Esophagus muscularis mucosa (tissue), 3 donors: ENCODE results near the gene NREP.

Experiments
- POLR2A ChIP-seq: fragments of 450-650 bp; IDR thresholded peaks from one replicate; pipeline ENCODE4 v1.6.1; 2017; ENCODE audit warnings: antibody characterized with exemption, moderate library complexity, mild to moderate bottlenecking, low read depth
- POLR2AphosphoS5 ChIP-seq, 2 donors: sonication (generic); formaldehyde crosslinking; IDR thresholded peaks; one replicate each; pipeline ENCODE4 v1.6.1; 2017; ENCODE audit warnings: antibody characterized with exemption in 2 of 2
- TF ChIP-seq, protein P1 (sequence below), 3 experiments: fragments of 200-600 bp in 2 of 3; fragments of 450-650 bp in 1 of 3; sonication (generic) in 2 of 3; IDR thresholded peaks; one replicate each; pipeline ENCODE4 v1.5.1; 2017 to 2019; ENCODE audit warnings: antibody characterized with exemption in 3 of 3, mild to moderate bottlenecking in 2 of 3, moderate library complexity in 1 of 3

DNA sequence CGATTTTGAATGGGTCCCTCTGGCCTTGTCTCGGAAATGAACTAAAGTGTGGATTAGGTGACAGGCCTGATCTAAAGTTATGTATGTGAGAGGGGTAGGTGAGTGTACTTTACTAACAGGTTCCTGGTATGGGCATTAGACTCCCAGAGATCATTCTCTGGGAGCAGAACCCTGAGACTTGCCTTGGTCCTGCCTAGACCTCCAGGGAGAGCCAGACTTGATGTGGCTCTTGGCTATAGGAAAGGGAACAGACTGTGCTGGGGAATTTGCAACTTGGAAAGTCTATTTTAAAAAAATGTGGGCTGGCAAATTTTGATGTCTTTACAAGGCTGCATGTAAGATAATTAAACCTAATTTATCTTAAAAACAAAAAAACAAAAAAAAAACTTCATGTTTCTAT is 49.8 kb upstream of the NREP start:
- TF ChIP-seq POLR2A (no peak), POLR2AphosphoS5 (IDR thresholded peaks at IDR 0.05) (no peak)
- TF ChIP-seq, protein P1, sequence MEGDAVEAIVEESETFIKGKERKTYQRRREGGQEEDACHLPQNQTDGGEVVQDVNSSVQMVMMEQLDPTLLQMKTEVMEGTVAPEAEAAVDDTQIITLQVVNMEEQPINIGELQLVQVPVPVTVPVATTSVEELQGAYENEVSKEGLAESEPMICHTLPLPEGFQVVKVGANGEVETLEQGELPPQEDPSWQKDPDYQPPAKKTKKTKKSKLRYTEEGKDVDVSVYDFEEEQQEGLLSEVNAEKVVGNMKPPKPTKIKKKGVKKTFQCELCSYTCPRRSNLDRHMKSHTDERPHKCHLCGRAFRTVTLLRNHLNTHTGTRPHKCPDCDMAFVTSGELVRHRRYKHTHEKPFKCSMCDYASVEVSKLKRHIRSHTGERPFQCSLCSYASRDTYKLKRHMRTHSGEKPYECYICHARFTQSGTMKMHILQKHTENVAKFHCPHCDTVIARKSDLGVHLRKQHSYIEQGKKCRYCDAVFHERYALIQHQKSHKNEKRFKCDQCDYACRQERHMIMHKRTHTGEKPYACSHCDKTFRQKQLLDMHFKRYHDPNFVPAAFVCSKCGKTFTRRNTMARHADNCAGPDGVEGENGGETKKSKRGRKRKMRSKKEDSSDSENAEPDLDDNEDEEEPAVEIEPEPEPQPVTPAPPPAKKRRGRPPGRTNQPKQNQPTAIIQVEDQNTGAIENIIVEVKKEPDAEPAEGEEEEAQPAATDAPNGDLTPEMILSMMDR (IDR thresholded peaks at IDR 0.05), result no peak
